Pancreas (tissue), 10 donors: ENCODE data around the gene ITCH. TPM values are rescaled to one million over a fixed set of nuclear protein-coding genes. Genes with fewer than 3 reads are reported as not detected.
"Not testable (repeated sequence)": the region's sequence is repeated elsewhere in the genome, so short reads cannot be mapped to it uniquely, and the experiment has no call there.

ENCODE experiments used
- ATAC-seq, 4 donors: fragments of 200-7000 bp; cut with Tn5 transposase; one replicate each; pipeline versions ENCODE4 v1.8.0 to v1.9.1; 2020; ENCODE audit warnings: mild to moderate bottlenecking in 4 of 4, moderate library complexity in 4 of 4
- DNase-seq, 6 donors: peaks; one replicate each; pipeline ENCODE4 v3.0.0-alpha.2; 2020
- FAIRE-seq: peaks from 2 replicates; lab custom pipeline; 2012; peaks lifted over from hg19 to GRCh38; lab: Jason Lieb, UNC
- H3K27ac ChIP-seq, 4 donors: fragments of 200-600 bp; sonication (generic); 1 replicate in 3 of 4; 2 replicates in 1 of 4; pipeline versions ENCODE4 v1.5.0 to v1.8.0; 2020
- H3K27me3 ChIP-seq, 4 donors: fragments of 200-600 bp; one replicate each; pipeline ENCODE4 v1.8.0; 2021
- H3K36me3 ChIP-seq, 3 donors: fragments of 200-600 bp; sonication (generic) in 1 of 3; one replicate each; pipeline versions ENCODE4 v1.5.0 to v1.8.0; 2020 to 2021
- H3K4me1 ChIP-seq, 3 donors: fragments of 200-600 bp; one replicate each; pipeline ENCODE4 v1.8.0; 2021
- H3K4me3 ChIP-seq, 4 donors: fragments of 200-600 bp; sonication (generic) in 2 of 4; one replicate each; pipeline versions ENCODE4 v1.5.0 to v1.8.0; 2020 to 2021
- H3K9me3 ChIP-seq, 4 donors: fragments of 200-600 bp; one replicate each; pipeline ENCODE4 v1.8.0; 2021
- CTCF ChIP-seq, 4 donors: fragments of 200-600 bp; sonication (generic) in 3 of 4; IDR thresholded peaks; one replicate each; pipeline versions ENCODE4 v1.5.0 to v1.8.0; 2021; ENCODE audit warnings: antibody characterized with exemption in 4 of 4
- WGBS, 2 donors: extraction: QIAGEN DNeasy Blood & Tissue Kit; methylation state at CpG; one replicate each; pipeline ENCODE4 v1.1.7; 2013; 5-methylcytosine and 5-hydroxymethylcytosine counted together
- intact Hi-C, 3 donors: fragments of 100-400 bp; cut with DNase I; formaldehyde crosslinking; loops; one replicate each; pipeline versions ENCODE4 v1.11.1 to v1.14.2; 2022
- polyA plus RNA-seq, 2 donors: library from polyadenylated mRNA; stranded (reverse); fragments of 200-250 nt; gene quantifications; one replicate each; pipeline ENCODE4 v1.2.3, GENCODE V29; 2013
- total RNA-seq, 6 donors: library from RNA; stranded (reverse); fragmentation: NEBNext Ultra II Directional in 4 of 6; extraction: Animal tissue kit (Norgen Biotek cat#: 25700) in 4 of 6; gene quantifications; one replicate each; pipeline versions ENCODE4 v1.2.1 to v1.2.4, GENCODE V29; 2021 to 2023
- donor health status: healthy with polysubstance abuse.
- donor health status: DM: no; HTN: no; CAD: no; lungs with moderate emphysema.
- donor health status: DM: no; HTN: no; CAD: no.
- donor health status: control.
- donor health status: control.
- donor health status: Bipolar disorder and iron deficiency.
- donor health status: DM: yes; HTN: yes; CAD: no.
- donor health status: DM: no; HTN: no; CAD: no.
- donor health status: DM: no; HTN: no; CAD: no.
- donor health status: DM: yes; HTN: yes; CAD: no.

ITCH gene
- total and polyA plus RNA-seq, 8 donors, result 5.7 to 37.0 (median 20.5) TPM

DNA sequence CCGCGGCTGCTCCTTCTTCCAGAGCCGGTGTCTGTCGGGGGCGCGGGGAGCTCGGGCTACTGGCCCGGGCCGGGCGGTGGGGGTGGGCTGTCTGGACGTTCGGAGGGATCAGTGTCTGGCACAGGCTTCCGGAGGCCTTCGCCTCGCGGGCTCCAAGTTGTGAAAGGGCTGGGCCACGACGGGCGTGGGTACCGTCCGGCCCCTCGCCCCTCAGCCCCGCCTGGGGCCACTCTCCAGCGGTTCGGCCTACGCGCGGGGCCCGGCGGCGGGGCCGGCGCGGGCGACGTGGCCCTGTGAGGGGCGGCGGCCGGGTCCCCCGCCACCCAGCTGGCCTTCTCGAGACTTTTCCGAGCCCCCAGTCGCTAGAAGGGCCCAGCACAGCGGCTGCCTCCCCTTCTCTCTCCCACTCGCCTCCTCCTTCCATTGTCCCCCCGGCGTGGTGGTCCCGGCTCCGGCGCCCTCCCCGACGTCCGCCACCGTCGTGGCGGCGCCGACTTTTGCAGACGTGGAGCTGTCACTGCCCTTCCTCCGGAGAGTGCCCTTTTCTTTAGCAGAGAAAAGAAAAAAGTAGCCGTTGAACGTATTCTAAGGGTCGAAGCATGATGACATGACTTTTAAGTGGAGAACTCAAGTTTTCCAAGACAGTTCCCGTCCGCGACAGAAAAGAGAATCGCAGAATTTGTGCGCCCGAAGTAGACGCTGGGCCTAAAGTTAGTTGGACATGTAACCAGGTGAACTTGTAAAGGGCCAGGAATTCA is 571 bp downstream of the ITCH start:
- TF ChIP-seq CTCF (IDR thresholded peaks at IDR 0.05), result no peak
- Histone ChIP-seq H3K4me1 (peaks cover 16 to 35% (median 20%) of the 10 kb centered on the region in 3 donors), H3K9me3 (no peaks in the 10 kb centered on the region), H3K27ac (peak overlapping the region; percentile 78 to 85 (median 82)), H3K4me3 (peak overlapping the region; percentile 86 to 95 (median 90)), H3K27me3 (no peaks in the 10 kb centered on the region), H3K36me3 (no peaks in the 10 kb centered on the region)
- intact Hi-C loops, result no loop called here
- FAIRE-seq, result no peak
- peak; percentile 75 to 86 (median 80) for ATAC-seq
- 1% methylated on average over 58 to 70 of the region's 70 CpGs for WGBS, 2 donors
- peak in 1 of 6 donors; percentile 5 for DNase-seq

DNA sequence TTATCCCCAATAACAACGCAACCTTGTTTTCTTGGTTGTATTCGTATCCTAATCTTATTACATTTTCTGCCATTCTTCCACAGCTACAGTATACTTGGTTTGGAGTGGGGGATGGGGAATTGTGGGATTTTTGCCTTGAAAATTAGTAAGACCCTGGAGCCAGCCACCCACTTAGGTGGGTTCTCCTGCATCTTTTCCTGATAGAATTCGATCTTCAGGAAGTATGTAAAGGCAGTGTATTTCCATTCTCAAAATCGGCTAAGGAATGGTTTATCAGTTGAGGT is 1.1 kb downstream of the ITCH start:
- H3K36me3 ChIP-seq, result peaks cover 0 to 2% (median 0%) of the 10 kb centered on the region in 3 donors
- no peaks in the 10 kb centered on the region for H3K9me3 ChIP-seq
- peak overlapping the region in 2 of 4 donors; percentile 78 to 81 for H3K27ac ChIP-seq
- H3K4me3 ChIP-seq, result peak overlapping the region; percentile 86 to 95 (median 90)
- DNase-seq (no peak), ATAC-seq (no peak), FAIRE-seq (no peak)
- intact Hi-C loops, result no loop called here
- no peak for TF ChIP-seq CTCF (IDR thresholded peaks at IDR 0.05)
- 13 to 15% methylated on average over 4 of the region's 4 CpGs for WGBS, 2 donors
- no peaks in the 10 kb centered on the region for H3K27me3 ChIP-seq
- peaks cover 16 to 35% (median 21%) of the 10 kb centered on the region in 3 donors for H3K4me1 ChIP-seq

DNA sequence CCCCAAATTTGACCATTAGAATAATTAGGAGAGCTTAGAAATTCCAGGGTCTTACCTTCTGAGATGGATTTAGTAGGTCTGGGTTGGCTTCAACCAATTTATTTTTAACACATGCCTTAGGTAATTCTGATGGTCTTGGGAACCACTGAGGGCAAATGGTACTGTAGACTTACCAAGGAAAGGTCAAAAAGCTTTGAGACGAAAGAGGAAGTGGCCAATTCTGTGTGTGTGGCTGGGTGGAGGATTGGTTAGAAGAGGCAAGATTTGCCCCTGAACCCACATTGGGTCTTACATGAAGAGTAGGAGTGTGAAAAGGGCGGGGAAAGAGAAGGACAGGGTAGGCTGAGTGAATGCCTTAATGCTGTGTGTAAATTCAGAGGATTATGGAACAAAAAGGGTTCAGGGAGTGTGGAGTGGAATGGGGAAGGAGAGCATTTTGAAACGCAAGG is 2.7 kb downstream of the ITCH start:
- no peak overlapping the region for H3K4me3 ChIP-seq
- H3K27me3 ChIP-seq, result no peaks in the 10 kb centered on the region
- no peak overlapping the region for H3K27ac ChIP-seq
- TF ChIP-seq CTCF (IDR thresholded peaks at IDR 0.05), result no peak
- H3K36me3 ChIP-seq, result peaks cover 0 to 16% (median 0%) of the 10 kb centered on the region in 3 donors
- no peak for DNase-seq
- no peaks in the 10 kb centered on the region for H3K9me3 ChIP-seq
- WGBS, 2 donors, result 69 to 79% methylated on average over 3 of the region's 3 CpGs
- FAIRE-seq, result no peak
- peaks cover 16 to 35% (median 21%) of the 10 kb centered on the region in 3 donors for H3K4me1 ChIP-seq
- ATAC-seq, result no peak
- intact Hi-C loops, result no loop called here

DNA sequence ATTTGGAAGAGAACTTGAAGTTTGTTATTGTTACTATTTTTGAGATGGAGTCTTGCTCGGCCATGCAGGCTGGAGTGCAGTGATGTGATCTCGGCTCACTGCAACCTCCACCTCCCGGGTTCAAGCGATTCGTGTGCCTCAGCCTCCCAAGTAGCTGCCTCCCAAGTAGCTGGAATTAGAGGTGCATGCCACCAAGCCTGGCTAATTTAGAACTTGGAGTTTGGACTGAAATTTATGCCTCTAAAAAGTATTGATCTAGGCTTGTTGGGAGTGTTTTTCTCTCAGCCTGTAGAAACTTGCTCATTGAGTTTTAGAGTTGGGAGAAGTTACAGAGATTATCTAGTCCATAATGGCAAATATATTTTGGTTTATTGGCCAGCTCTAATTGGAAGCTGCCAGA is 4.1 kb downstream of the ITCH start:
- no peak for FAIRE-seq
- TF ChIP-seq CTCF (IDR thresholded peaks at IDR 0.05), result no peak
- H3K4me3 ChIP-seq, result no peak overlapping the region
- H3K4me1 ChIP-seq, result peaks cover 16 to 35% (median 21%) of the 10 kb centered on the region in 3 donors
- ATAC-seq, result no peak
- H3K9me3 ChIP-seq, result no peaks in the 10 kb centered on the region
- H3K27ac ChIP-seq, result no peak overlapping the region
- intact Hi-C loops, result no loop called here
- DNase-seq, result no peak
- peaks cover 0 to 25% (median 0%) of the 10 kb centered on the region in 3 donors for H3K36me3 ChIP-seq
- 81 to 85% methylated on average over 5 of the region's 5 CpGs for WGBS, 2 donors
- no peaks in the 10 kb centered on the region for H3K27me3 ChIP-seq

DNA sequence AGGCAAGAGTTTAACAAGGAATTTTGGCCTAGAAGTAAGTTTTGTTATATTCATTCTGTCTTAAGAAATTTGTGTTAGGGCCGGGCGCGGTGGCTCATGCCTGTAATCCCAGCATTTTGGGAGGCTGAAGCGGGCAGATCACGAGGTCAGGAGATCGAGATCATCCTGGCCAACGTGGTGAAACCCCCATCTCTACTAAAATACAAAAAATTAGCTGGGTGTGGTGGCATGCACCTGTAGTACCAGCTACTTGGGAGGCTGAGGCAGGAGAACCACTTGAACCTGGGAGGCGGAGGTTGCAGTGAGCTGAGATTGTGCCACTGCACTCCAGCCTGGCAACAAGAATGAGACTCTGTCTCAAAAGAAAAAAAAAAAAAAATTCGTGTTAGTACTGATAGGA is 4.8 kb downstream of the ITCH start:
- H3K27ac ChIP-seq, H3K9me3 ChIP-seq, H3K27me3 ChIP-seq, ATAC-seq, FAIRE-seq, DNase-seq, intact Hi-C loops, H3K4me3 ChIP-seq: not testable (repeated sequence)
- WGBS, 2 donors, result 84% methylated on average over 9 of the region's 9 CpGs
- Histone ChIP-seq H3K4me1 (peaks cover 16 to 32% (median 21%) of the 10 kb centered on the region in 3 donors), H3K36me3 (peaks cover 0 to 25% (median 0%) of the 10 kb centered on the region in 3 donors)
